H1 (cell line): ENCODE results near the gene DNAJB8. TPM values are rescaled to one million over a fixed set of nuclear protein-coding genes. Genes with fewer than 3 reads are reported as not detected.

Experiments used
- CTCF ChIA-PET: fragments of 300-600 bp; sonication (Branson Sonifier 250); formaldehyde crosslinking; loops from one replicate; lab custom pipeline; 2021; ENCODE audit not compliant: partially characterized antibody; lab: Charles Lee
- POLR2A ChIA-PET: fragments of 300-600 bp; sonication (Branson Sonifier 250); formaldehyde crosslinking; loops from one replicate; lab custom pipeline; 2021; ENCODE audit warnings: inconsistent platforms; ENCODE audit not compliant: partially characterized antibody; lab: Charles Lee
- DNase-seq, 2 experiments: peaks; one replicate each; pipeline versions ENCODE4 v3.0.0 to v3.0.0-alpha.2; 2010 to 2022; ENCODE audit warnings: low spot score in 2 of 2, low read depth in 1 of 2, mixed read lengths in 1 of 2
- FAIRE-seq: peaks from 2 replicates; lab custom pipeline; 2011; peaks lifted over from hg19 to GRCh38; lab: Jason Lieb, UNC
- H2AFZ ChIP-seq: 2 replicates; pipeline ENCODE4 v1.8.1; 2012; ENCODE audit warnings: low read length, inconsistent platforms
- H2AK5ac ChIP-seq: 2 replicates; pipeline ENCODE4 v1.6.1; 2013; ENCODE audit warnings: low read depth, low read length
- H2BK120ac ChIP-seq: replicated peaks from 2 replicates; pipeline ENCODE3; 2013; ENCODE audit warnings: low read depth, low read length, inconsistent platforms
- H2BK12ac ChIP-seq: 2 replicates; pipeline ENCODE4 v1.6.1; 2013; ENCODE audit warnings: low read depth, low read length
- H2BK15ac ChIP-seq: 2 replicates; pipeline ENCODE4 v1.6.1; 2013; ENCODE audit warnings: low read length
- H2BK20ac ChIP-seq: 2 replicates; pipeline ENCODE4 v1.6.1; 2013; ENCODE audit warnings: low read length
- H2BK5ac ChIP-seq: 2 replicates; pipeline ENCODE4 v1.6.1; 2013; ENCODE audit warnings: low read depth, low read length
- H3K14ac ChIP-seq: 2 replicates; pipeline ENCODE4 v1.6.1; 2013; ENCODE audit warnings: inconsistent platforms; ENCODE audit not compliant: insufficient read length
- H3K18ac ChIP-seq: 2 replicates; pipeline ENCODE4 v1.6.1; 2013; ENCODE audit warnings: low read length; ENCODE audit errors: extremely low read depth
- H3K23ac ChIP-seq: 2 replicates; pipeline ENCODE4 v1.6.1; 2013; ENCODE audit warnings: inconsistent platforms; ENCODE audit not compliant: insufficient read length
- H3K23me2 ChIP-seq: 2 replicates; pipeline ENCODE4 v1.6.1; 2013; ENCODE audit warnings: low read depth, low read length
- H3K27ac ChIP-seq: 2 replicates; pipeline ENCODE4 v1.6.1; 2011; ENCODE audit warnings: low read depth, low read length, inconsistent platforms
- H3K27me3 ChIP-seq, 4 experiments: replicated peaks in 1 of 4; 1 replicate in 1 of 4; 2 replicates in 3 of 4; pipeline versions ENCODE4 v1.6.1 to v1.8.1; 2011 to 2013; ENCODE audit warnings: low read length in 3 of 4, mild to moderate bottlenecking in 3 of 4, inconsistent platforms in 2 of 4, mixed read lengths in 2 of 4, moderate library complexity in 1 of 4; ENCODE audit not compliant: control insufficient read depth in 3 of 4, insufficient read depth in 3 of 4; ENCODE audit errors: extremely low read depth in 1 of 4
- H3K36me3 ChIP-seq, 4 experiments: 2 replicates each; pipeline versions ENCODE4 v1.6.1 to v1.8.1; 2011 to 2013; ENCODE audit warnings: mild to moderate bottlenecking in 4 of 4, low read length in 3 of 4, moderate library complexity in 2 of 4, control low read depth in 1 of 4, inconsistent platforms in 1 of 4; ENCODE audit not compliant: insufficient read depth in 4 of 4, control insufficient read depth in 2 of 4
- H3K4ac ChIP-seq: replicated peaks from 2 replicates; pipeline ENCODE3; 2013; ENCODE audit warnings: low read length, low read depth, mixed read lengths, inconsistent platforms; ENCODE audit not compliant: insufficient read length
- H3K4me1 ChIP-seq, 4 experiments: replicated peaks in 1 of 4; 1 replicate in 1 of 4; 2 replicates in 3 of 4; pipeline versions ENCODE4 v1.6.1 to v1.8.1; 2011 to 2013; ENCODE audit warnings: low read length in 3 of 4, inconsistent platforms in 2 of 4, mixed read lengths in 1 of 4; ENCODE audit not compliant: insufficient read depth in 4 of 4, control insufficient read depth in 3 of 4
- H3K4me2 ChIP-seq, 2 experiments: 2 replicates each; pipeline versions ENCODE4 v1.6.1 to v1.8.1; 2011 to 2013; ENCODE audit warnings: low read depth in 2 of 2, low read length in 2 of 2, control low read depth in 1 of 2, inconsistent platforms in 1 of 2, mild to moderate bottlenecking in 1 of 2; ENCODE audit not compliant: insufficient read depth in 1 of 2
- H3K4me3 ChIP-seq, 4 experiments: fragments of 200-600, 300-600 bp in 1 of 4; sonication (generic), shearing (Covaris generic), sonication (Bioruptor Twin) in 1 of 4; 2 replicates each; pipeline versions ENCODE4 v1.5.1 to v1.8.1; 2011 to 2016; ENCODE audit warnings: low read length in 4 of 4, low read depth in 3 of 4, control low read depth in 2 of 4, inconsistent platforms in 2 of 4, mild to moderate bottlenecking in 2 of 4, mixed read lengths in 1 of 4, moderate library complexity in 1 of 4; ENCODE audit not compliant: insufficient read depth in 2 of 4; ENCODE audit errors: extremely low read depth in 1 of 4
- H3K56ac ChIP-seq: replicated peaks from 2 replicates; pipeline ENCODE3; 2013; ENCODE audit warnings: low read depth, mild to moderate bottlenecking, mixed read lengths, low read length, inconsistent platforms; ENCODE audit not compliant: insufficient read length
- H3K79me1 ChIP-seq: 2 replicates; pipeline ENCODE4 v1.6.1; 2013; ENCODE audit warnings: low read depth, low read length, control low read depth
- H3K79me2 ChIP-seq, 2 experiments: 2 replicates each; pipeline versions ENCODE4 v1.6.1 to v1.8.1; 2012 to 2013; ENCODE audit warnings: low read length in 2 of 2, mild to moderate bottlenecking in 2 of 2, inconsistent platforms in 1 of 2; ENCODE audit not compliant: insufficient read depth in 2 of 2, control insufficient read depth in 1 of 2
- H3K9ac ChIP-seq, 4 experiments: replicated peaks in 1 of 4; 1 replicate in 1 of 4; 2 replicates in 3 of 4; pipeline versions ENCODE4 v1.6.1 to v1.8.1; 2011 to 2013; ENCODE audit warnings: low read depth in 3 of 4, low read length in 3 of 4, control low read depth in 2 of 4, mild to moderate bottlenecking in 2 of 4, moderate library complexity in 2 of 4, inconsistent platforms in 1 of 4; ENCODE audit errors: extremely low read depth in 1 of 4
- H3K9me3 ChIP-seq, 2 experiments: 2 replicates each; pipeline versions ENCODE4 v1.6.1 to v1.8.1; 2012 to 2013; ENCODE audit warnings: mild to moderate bottlenecking in 2 of 2, moderate library complexity in 2 of 2, control low read depth in 1 of 2, inconsistent platforms in 1 of 2, low read depth in 1 of 2, low read length in 1 of 2, mixed read lengths in 1 of 2; ENCODE audit not compliant: insufficient read depth in 2 of 2
- H4K20me1 ChIP-seq, 2 experiments: replicated peaks in 1 of 2; 2 replicates each; pipeline versions ENCODE3 to v1.8.1; 2011 to 2013; ENCODE audit warnings: inconsistent platforms in 2 of 2, low read length in 2 of 2, mild to moderate bottlenecking in 1 of 2; ENCODE audit not compliant: insufficient read depth in 2 of 2, control insufficient read depth in 1 of 2
- H4K5ac ChIP-seq: 2 replicates; pipeline ENCODE4 v1.6.1; 2013; ENCODE audit warnings: low read length, low read depth, mixed read lengths, inconsistent platforms; ENCODE audit not compliant: insufficient read length
- H4K8ac ChIP-seq: 2 replicates; pipeline ENCODE4 v1.8.0; 2013; ENCODE audit warnings: mild to moderate bottlenecking, moderate library complexity, low read length, inconsistent platforms; ENCODE audit not compliant: insufficient read depth; ENCODE audit errors: extremely low read depth
- H4K91ac ChIP-seq: replicated peaks from 2 replicates; pipeline ENCODE3; 2013; ENCODE audit warnings: low read length, mixed read lengths, inconsistent platforms; ENCODE audit not compliant: insufficient read length
- CHD2 ChIP-seq: IDR thresholded peaks from 2 replicates; pipeline ENCODE4 v1.6.1; 2012; ENCODE audit warnings: low read length, improper control_type of control experiment
- CTBP2 ChIP-seq: IDR thresholded peaks from 2 replicates; pipeline ENCODE4 v1.7.0; 2011; ENCODE audit warnings: borderline replicate concordance, mild to moderate bottlenecking, moderate library complexity, mixed read lengths, low read length; ENCODE audit not compliant: insufficient read depth, insufficient read length
- EZH2 ChIP-seq: fragments of 200-600 bp; sonication (generic); IDR thresholded peaks from 2 replicates; pipeline ENCODE4 v1.7.1; 2012; ENCODE audit warnings: low read depth, mild to moderate bottlenecking, moderate library complexity, low read length, inconsistent platforms; ENCODE audit not compliant: severe bottlenecking
- HDAC6 ChIP-seq: IDR thresholded peaks from one replicate; pipeline ENCODE4 v1.7.1; 2012; ENCODE audit warnings: low read depth, mild to moderate bottlenecking, inconsistent platforms, low read length, moderate library complexity
- JUN ChIP-seq: IDR thresholded peaks from 2 replicates; pipeline ENCODE4 v1.6.1; 2011; ENCODE audit warnings: low read depth, mild to moderate bottlenecking, improper control_type of control experiment, low read length
- TEAD4 ChIP-seq: IDR thresholded peaks from 2 replicates; pipeline ENCODE4 v1.6.1; 2012; ENCODE audit warnings: low read depth, low read length, inconsistent platforms, mixed read lengths
- YY1 ChIP-seq: IDR thresholded peaks from 2 replicates; pipeline ENCODE4 v1.6.1; 2011; ENCODE audit warnings: low read depth, mild to moderate bottlenecking, low read length
- WGBS, 2 experiments: shearing (Covaris generic) in 1 of 2; methylation state at CpG; one replicate each; pipeline versions ENCODE4 v1.1.6 to v1.1.7; 2013 to 2015; ENCODE audit warnings: low lambda C conversion rate in 2 of 2, mixed read lengths in 2 of 2, inconsistent platforms in 1 of 2, low coverage in 1 of 2, missing lambda C conversion rate in 1 of 2; ENCODE audit not compliant: insufficient replicate concordance in 2 of 2, insufficient coverage in 1 of 2, insufficient read length in 1 of 2; ENCODE audit errors: extremely low coverage in 1 of 2, missing lambda C conversion rate in 1 of 2; 5-methylcytosine and 5-hydroxymethylcytosine counted together
- polyA plus RNA-seq, 7 experiments: library from polyadenylated mRNA; depleted of rRNA in 3 of 7; stranded (reverse) in 5 of 7; unstranded in 2 of 7; fragments of >200 nt in 5 of 7; fragments of 200-250 nt in 2 of 7; gene quantifications; 1 replicate in 5 of 7; 2 replicates in 1 of 7; 4 replicates in 1 of 7; pipeline versions ENCODE4 v1.2.1 to v1.2.3, GENCODE V29; 2011 to 2013; ENCODE audit warnings: missing spikeins in 2 of 7, mixed read lengths in 2 of 7
- total RNA-seq: library from RNA; stranded (reverse); fragmentation: NEBNext Ultra II Directional; extraction: Animal tissue kit (Norgen Biotek cat#: 25700); gene quantifications from 2 replicates; pipeline ENCODE4 v1.2.1, GENCODE V29; 2021
- TF ChIP-seq, protein P1 (sequence below): IDR thresholded peaks from 2 replicates; pipeline ENCODE4 v1.6.1; 2012; ENCODE audit warnings: inconsistent platforms

DNAJB8 gene
- total and polyA plus RNA-seq, 2 of the 8 experiments (the other 6 are each of a cell fraction or from before 2014, with no cell fraction given): not detected

DNA sequence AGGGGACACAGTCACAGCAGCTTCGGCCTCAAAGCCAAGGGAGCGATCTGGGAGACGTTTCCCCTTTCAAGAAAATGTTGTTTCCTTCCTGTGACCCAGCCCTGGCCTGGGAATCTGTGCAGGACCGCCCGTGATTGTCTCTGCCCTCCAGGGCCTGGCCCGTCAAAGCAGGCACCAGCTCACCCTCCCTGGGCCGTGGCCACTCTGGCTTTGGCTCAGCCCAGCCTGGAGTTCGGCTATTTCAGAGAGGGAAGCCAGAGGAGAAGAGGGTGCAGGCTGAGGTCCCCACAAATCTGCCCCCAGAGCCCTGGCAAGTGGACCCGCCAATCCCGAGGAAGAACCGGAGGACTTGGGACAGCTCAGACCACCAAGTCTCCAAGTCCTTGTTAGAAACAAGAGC, 13.6 kb upstream of the DNAJB8 start:
- Histone ChIP-seq H3K4me3 (peak overlapping the region in 1 of 4 experiments; percentile 6; a peak in 1 of 8 replicates), H4K8ac (no peak overlapping the region), H4K91ac (no peak overlapping the region), H4K20me1 (peaks cover 13 to 15% of the 10 kb centered on the region in 2 experiments), H3K79me1 (no peaks in the 10 kb centered on the region), H3K9ac (no peak overlapping the region), H2BK12ac (no peak overlapping the region), H2BK15ac (0 out of 2 replicates have a peak overlapping the region, but pooled peaks have one; percentile 81), H2BK120ac (no peak overlapping the region), H2BK5ac (no peak overlapping the region), H3K14ac (no peak overlapping the region), H3K23me2 (peaks cover 3% of the 10 kb centered on the region; the same call in 1 of the 2 replicates), H3K18ac (peak overlapping the region; percentile 60), H3K79me2 (no peaks in the 10 kb centered on the region), H3K27me3 (peaks cover 85 to 100% (median 98%) of the 10 kb centered on the region in 4 experiments), H4K5ac (no peak overlapping the region), H3K36me3 (no peaks in the 10 kb centered on the region), H3K23ac (no peak overlapping the region), H3K4ac (no peak overlapping the region), H2BK20ac (no peak overlapping the region), H2AK5ac (no peak overlapping the region), H3K9me3 (0 out of 4 replicates have a peak, but pooled peaks cover 0 to 3% of the 10 kb centered on the region in 2 experiments), H3K27ac (no peak overlapping the region), H3K56ac (no peak overlapping the region), H3K4me2 (no peak overlapping the region), H3K4me1 (peaks cover 8 to 45% (median 32%) of the 10 kb centered on the region in 4 experiments), H2AFZ (no peak overlapping the region)
- FAIRE-seq (no peak), DNase-seq (no peak)
- ChIA-PET POLR2A (interaction anchor here (0.8 to 3.2 kb wide), 5 partner anchors 10 to 205 kb away, joined by 3 to 13 read pairs (median 4); no protein-coding TSS in a partner anchor), CTCF (interaction anchor here (0.6 to 7.9 kb wide), 10 partner anchors 10 to 129 kb away, joined by 3 to 42 read pairs (median 6); no protein-coding TSS in a partner anchor)
- 47% methylated on average over 11 of the region's 11 CpGs; no CpG with 5 or more reads in 1 of the 2 experiments for WGBS, 2 experiments
- TF ChIP-seq, protein P1, sequence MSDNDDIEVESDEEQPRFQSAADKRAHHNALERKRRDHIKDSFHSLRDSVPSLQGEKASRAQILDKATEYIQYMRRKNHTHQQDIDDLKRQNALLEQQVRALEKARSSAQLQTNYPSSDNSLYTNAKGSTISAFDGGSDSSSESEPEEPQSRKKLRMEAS: no peak
- TF ChIP-seq CHD2: no peak
- TF ChIP-seq TEAD4: no peak
- no peak for TF ChIP-seq YY1
- peak; percentile 67 for TF ChIP-seq EZH2
- no peak for TF ChIP-seq JUN
- TF ChIP-seq CTBP2: no peak
- no peak for TF ChIP-seq HDAC6
